ENCODE data around the gene CPXM2.

The CPXM2 gene

GRCh38 chr10:123761666-123762230 is 129.9 kb downstream of the CPXM2 start:
- WGBS, 2 experiments, result 89 to 90% methylated on average over 23 of the region's 23 CpGs
- Histone ChIP-seq H3K9me3 (ENCODE audit: control insufficient read depth, low read length) (no peaks in the 10 kb centered on the region), H3K36me3 (ENCODE audit: control insufficient read depth, insufficient read depth, low read length) (no peaks in the 10 kb centered on the region), H3K27me3 (ENCODE audit: control insufficient read depth, insufficient read depth, low read length, poor library complexity, severe bottlenecking) (no peaks in the 10 kb centered on the region), H3K27ac (ENCODE audit: insufficient read depth, low read depth, low read length, poor library complexity, severe bottlenecking) (no peak overlapping the region), H3K4me3 (ENCODE audit: insufficient read depth, low read depth, low read length) (no peak overlapping the region), H3K4me1 (ENCODE audit: control insufficient read depth, insufficient read depth, low read length) (peaks cover 9% of the 10 kb centered on the region)

GRCh38 chr10:123761038-123761428 is 130.6 kb downstream of the CPXM2 start:
- Histone ChIP-seq H3K36me3 (ENCODE audit: control insufficient read depth, insufficient read depth, low read length) (no peaks in the 10 kb centered on the region), H3K4me1 (ENCODE audit: control insufficient read depth, insufficient read depth, low read length) (peaks cover 9% of the 10 kb centered on the region), H3K27me3 (ENCODE audit: control insufficient read depth, insufficient read depth, low read length, poor library complexity, severe bottlenecking) (no peaks in the 10 kb centered on the region), H3K4me3 (ENCODE audit: insufficient read depth, low read depth, low read length) (no peak overlapping the region), H3K9me3 (ENCODE audit: control insufficient read depth, low read length) (no peaks in the 10 kb centered on the region), H3K27ac (ENCODE audit: insufficient read depth, low read depth, low read length, poor library complexity, severe bottlenecking) (no peak overlapping the region)
- 89 to 92% methylated on average over 10 of the region's 10 CpGs for WGBS, 2 experiments

- WGBS, 2 experiments, result 88 to 89% methylated on average over 10 of the region's 10 CpGs
- Histone ChIP-seq H3K36me3 (ENCODE audit: control insufficient read depth, insufficient read depth, low read length) (no peaks in the 10 kb centered on the region), H3K27ac (ENCODE audit: insufficient read depth, low read depth, low read length, poor library complexity, severe bottlenecking) (no peak overlapping the region), H3K9me3 (ENCODE audit: control insufficient read depth, low read length) (no peaks in the 10 kb centered on the region), H3K4me3 (ENCODE audit: insufficient read depth, low read depth, low read length) (no peak overlapping the region), H3K4me1 (ENCODE audit: control insufficient read depth, insufficient read depth, low read length) (peaks cover 9% of the 10 kb centered on the region), H3K27me3 (ENCODE audit: control insufficient read depth, insufficient read depth, low read length, poor library complexity, severe bottlenecking) (no peaks in the 10 kb centered on the region)
Measured at GRCh38 chr10:123760356-123761037, 131.1 kb downstream of the CPXM2 start.

GRCh38 chr10:123759501-123760031 is 132.0 kb downstream of the CPXM2 start:
- H3K27ac ChIP-seq (ENCODE audit: insufficient read depth, low read depth, low read length, poor library complexity, severe bottlenecking), result no peak overlapping the region
- no peak overlapping the region for H3K4me3 ChIP-seq (ENCODE audit: insufficient read depth, low read depth, low read length)
- no peaks in the 10 kb centered on the region for H3K36me3 ChIP-seq (ENCODE audit: control insufficient read depth, insufficient read depth, low read length)
- WGBS, 2 experiments, result 75 to 77% methylated on average over 8 of the region's 8 CpGs
- H3K27me3 ChIP-seq (ENCODE audit: control insufficient read depth, insufficient read depth, low read length, poor library complexity, severe bottlenecking), result no peaks in the 10 kb centered on the region
- H3K9me3 ChIP-seq (ENCODE audit: control insufficient read depth, low read length), result no peaks in the 10 kb centered on the region
- peaks cover 15% of the 10 kb centered on the region for H3K4me1 ChIP-seq (ENCODE audit: control insufficient read depth, insufficient read depth, low read length)

- Histone ChIP-seq H3K27me3 (ENCODE audit: control insufficient read depth, insufficient read depth, low read length, poor library complexity, severe bottlenecking) (no peaks in the 10 kb centered on the region), H3K36me3 (ENCODE audit: control insufficient read depth, insufficient read depth, low read length) (no peaks in the 10 kb centered on the region), H3K4me1 (ENCODE audit: control insufficient read depth, insufficient read depth, low read length) (peaks cover 19% of the 10 kb centered on the region), H3K27ac (ENCODE audit: insufficient read depth, low read depth, low read length, poor library complexity, severe bottlenecking) (no peak overlapping the region), H3K9me3 (ENCODE audit: control insufficient read depth, low read length) (no peaks in the 10 kb centered on the region), H3K4me3 (ENCODE audit: insufficient read depth, low read depth, low read length) (no peak overlapping the region)
- 93 to 97% methylated on average over 7 of the region's 7 CpGs for WGBS, 2 experiments
Measured at GRCh38 chr10:123759041-123759440, 132.6 kb downstream of the CPXM2 start.

GRCh38 chr10:123757853-123758252 is 133.8 kb downstream of the CPXM2 start:
- Histone ChIP-seq H3K36me3 (ENCODE audit: control insufficient read depth, insufficient read depth, low read length) (no peaks in the 10 kb centered on the region), H3K27me3 (ENCODE audit: control insufficient read depth, insufficient read depth, low read length, poor library complexity, severe bottlenecking) (no peaks in the 10 kb centered on the region), H3K4me3 (ENCODE audit: insufficient read depth, low read depth, low read length) (no peak overlapping the region), H3K9me3 (ENCODE audit: control insufficient read depth, low read length) (no peaks in the 10 kb centered on the region), H3K4me1 (ENCODE audit: control insufficient read depth, insufficient read depth, low read length) (peaks cover 25% of the 10 kb centered on the region), H3K27ac (ENCODE audit: insufficient read depth, low read depth, low read length, poor library complexity, severe bottlenecking) (no peak overlapping the region)
- 89 to 92% methylated on average over 6 of the region's 6 CpGs for WGBS, 2 experiments

GRCh38 chr10:123755061-123755460 is 136.5 kb downstream of the CPXM2 start:
- no peaks in the 10 kb centered on the region for H3K27me3 ChIP-seq (ENCODE audit: control insufficient read depth, insufficient read depth, low read length, poor library complexity, severe bottlenecking)
- WGBS, 2 experiments, result 42 to 49% methylated on average over 2 of the region's 2 CpGs

GRCh38 chr10:123754123-123754522 is 137.5 kb downstream of the CPXM2 start:
- no peaks in the 10 kb centered on the region for H3K36me3 ChIP-seq (ENCODE audit: control insufficient read depth, insufficient read depth, low read length)
- H3K27ac ChIP-seq (ENCODE audit: insufficient read depth, low read depth, low read length, poor library complexity, severe bottlenecking), result no peak overlapping the region
- H3K27me3 ChIP-seq (ENCODE audit: control insufficient read depth, insufficient read depth, low read length, poor library complexity, severe bottlenecking), result no peaks in the 10 kb centered on the region
- H3K4me3 ChIP-seq (ENCODE audit: insufficient read depth, low read depth, low read length), result no peak overlapping the region
- H3K4me1 ChIP-seq (ENCODE audit: control insufficient read depth, insufficient read depth, low read length), result peaks cover 17% of the 10 kb centered on the region
- 87 to 88% methylated on average over 4 of the region's 4 CpGs for WGBS, 2 experiments
- H3K9me3 ChIP-seq (ENCODE audit: control insufficient read depth, low read length), result no peaks in the 10 kb centered on the region

More at GRCh38 chr10:123755061-123755460, 136.5 kb downstream of the CPXM2 start:
- no peak overlapping the region for H3K4me3 ChIP-seq (ENCODE audit: insufficient read depth, low read depth, low read length)
- H3K36me3 ChIP-seq (ENCODE audit: control insufficient read depth, insufficient read depth, low read length), result no peaks in the 10 kb centered on the region
- no peaks in the 10 kb centered on the region for H3K9me3 ChIP-seq (ENCODE audit: control insufficient read depth, low read length)
- no peak overlapping the region for H3K27ac ChIP-seq (ENCODE audit: insufficient read depth, low read depth, low read length, poor library complexity, severe bottlenecking)
- H3K4me1 ChIP-seq (ENCODE audit: control insufficient read depth, insufficient read depth, low read length), result peaks cover 25% of the 10 kb centered on the region

- 92% methylated on average over 10 of the region's 10 CpGs for WGBS, 2 experiments
- H3K36me3 ChIP-seq (ENCODE audit: control insufficient read depth, insufficient read depth, low read length), result no peaks in the 10 kb centered on the region
- no peaks in the 10 kb centered on the region for H3K27me3 ChIP-seq (ENCODE audit: control insufficient read depth, insufficient read depth, low read length, poor library complexity, severe bottlenecking)
- no peak overlapping the region for H3K27ac ChIP-seq (ENCODE audit: insufficient read depth, low read depth, low read length, poor library complexity, severe bottlenecking)
- H3K4me1 ChIP-seq (ENCODE audit: control insufficient read depth, insufficient read depth, low read length), result peaks cover 18% of the 10 kb centered on the region
- H3K4me3 ChIP-seq (ENCODE audit: insufficient read depth, low read depth, low read length), result no peak overlapping the region
- no peaks in the 10 kb centered on the region for H3K9me3 ChIP-seq (ENCODE audit: control insufficient read depth, low read length)
Measured at GRCh38 chr10:123751342-123752134, 140.1 kb downstream of the CPXM2 start.

- Histone ChIP-seq H3K36me3 (ENCODE audit: control insufficient read depth, insufficient read depth, low read length) (no peaks in the 10 kb centered on the region), H3K4me3 (ENCODE audit: insufficient read depth, low read depth, low read length) (no peak overlapping the region), H3K9me3 (ENCODE audit: control insufficient read depth, low read length) (no peaks in the 10 kb centered on the region), H3K4me1 (ENCODE audit: control insufficient read depth, insufficient read depth, low read length) (peaks cover 23% of the 10 kb centered on the region), H3K27ac (ENCODE audit: insufficient read depth, low read depth, low read length, poor library complexity, severe bottlenecking) (no peak overlapping the region), H3K27me3 (ENCODE audit: control insufficient read depth, insufficient read depth, low read length, poor library complexity, severe bottlenecking) (no peaks in the 10 kb centered on the region)
- 94 to 96% methylated on average over 9 of the region's 9 CpGs for WGBS, 2 experiments
Measured at GRCh38 chr10:123750901-123751300, 140.7 kb downstream of the CPXM2 start.
